KOPT-K1 (cell line): Measurements from ENCODE around the gene ASPG.
"Not testable (repeated sequence)": the region's sequence is repeated elsewhere in the genome, so short reads cannot be mapped to it uniquely, and the experiment has no call there.

Experiments used
- H3K27ac ChIP-seq: fragments of 200-600 bp; sonication (generic); 2 replicates; pipeline ENCODE4 v1.5.1; 2016; ENCODE audit warnings: antibody characterized with exemption, mild to moderate bottlenecking, low read depth, low read length; ENCODE audit not compliant: poor library complexity, severe bottlenecking
- H3K36me3 ChIP-seq: fragments of 200-600 bp; sonication (generic); 2 replicates; pipeline ENCODE4 v1.5.1; 2017; ENCODE audit warnings: antibody characterized with exemption, mild to moderate bottlenecking, low read length, moderate library complexity; ENCODE audit not compliant: insufficient read depth
- H3K9me3 ChIP-seq: fragments of 200-600 bp; sonication (generic); 2 replicates; pipeline ENCODE4 v1.5.1; 2017; ENCODE audit warnings: antibody characterized with exemption, low read length, mild to moderate bottlenecking; ENCODE audit not compliant: insufficient read depth, poor library complexity, severe bottlenecking

ASPG gene

DNA sequence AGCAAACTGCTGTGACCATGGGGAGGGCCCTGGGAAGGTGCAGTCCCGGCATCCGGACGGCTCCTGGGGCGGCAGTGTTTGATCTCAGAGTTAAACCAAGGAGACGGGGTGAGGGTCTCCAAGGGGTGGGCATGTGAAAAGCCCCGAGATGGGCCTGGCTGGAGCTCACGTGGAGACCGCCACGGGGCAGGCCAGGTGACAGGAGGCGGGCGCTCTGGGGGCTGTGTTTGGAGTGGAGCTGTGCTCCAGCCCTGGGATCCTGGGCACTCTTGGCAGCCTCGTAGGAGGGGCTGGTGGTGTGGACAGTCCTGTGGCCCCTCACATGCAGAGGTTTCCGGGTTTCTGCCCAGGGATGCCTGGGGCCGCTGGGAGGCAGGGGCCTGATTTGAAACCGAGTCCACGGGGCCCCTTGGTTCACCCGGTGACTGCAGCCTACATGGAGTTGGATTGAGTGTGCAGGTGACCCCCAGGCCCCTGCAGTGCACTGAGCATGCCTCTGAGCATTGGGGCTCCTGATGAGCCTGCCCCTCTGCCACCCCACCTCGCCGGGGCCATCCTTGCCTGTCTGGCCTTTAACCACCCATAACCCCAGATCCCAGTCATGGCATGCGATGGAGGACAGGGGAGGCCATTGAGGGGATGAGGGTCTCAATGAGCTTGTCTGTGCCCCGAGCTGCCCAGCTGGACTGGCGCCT, 61.3 kb downstream of the ASPG start:
- Histone ChIP-seq H3K36me3 (no peaks in the 10 kb centered on the region), H3K27ac (no peak overlapping the region), H3K9me3 (no peaks in the 10 kb centered on the region)

DNA sequence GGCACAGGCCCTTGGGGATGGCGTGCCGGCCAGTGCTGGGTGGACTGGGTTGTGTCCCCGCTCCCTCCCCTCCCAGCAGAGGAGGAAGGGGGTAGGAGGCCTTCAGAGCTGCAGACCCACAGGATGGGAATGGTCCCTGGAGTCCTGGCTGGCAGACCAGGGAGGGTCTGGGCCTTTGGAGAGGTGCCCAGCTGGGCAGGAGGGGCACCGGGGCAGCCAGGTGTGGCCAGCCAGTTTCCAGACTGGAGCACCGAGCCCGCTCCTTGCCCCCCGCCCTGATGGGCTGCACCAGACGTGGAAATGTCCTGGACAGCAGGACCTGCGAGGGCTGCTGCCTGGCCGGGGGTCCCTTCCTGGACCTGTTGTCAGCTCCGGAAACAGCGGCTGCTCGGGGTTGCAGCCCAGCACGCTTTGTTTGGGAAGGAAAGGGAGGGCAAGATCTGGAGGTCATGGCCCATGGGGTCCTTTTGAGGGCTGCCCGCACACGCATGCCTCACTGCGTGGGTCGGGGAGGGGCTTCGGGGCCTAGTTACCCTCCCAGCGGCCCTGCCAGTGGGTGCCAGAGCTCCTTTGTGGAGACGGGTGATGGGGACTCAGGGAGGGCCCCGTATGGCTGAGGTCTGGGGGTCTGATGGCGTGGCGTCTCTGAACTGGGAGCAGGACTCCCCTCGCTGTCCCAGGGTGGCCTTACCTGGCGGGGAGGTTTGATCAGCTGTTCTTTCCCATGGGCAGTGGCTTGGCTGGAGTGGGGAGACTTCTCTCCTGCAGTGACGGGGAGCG, 62.0 kb downstream of the ASPG start:
- Histone ChIP-seq H3K36me3 (no peaks in the 10 kb centered on the region), H3K9me3 (no peaks in the 10 kb centered on the region), H3K27ac (no peak overlapping the region)

- H3K36me3 ChIP-seq = no peaks in the 10 kb centered on the region
- no peaks in the 10 kb centered on the region for H3K9me3 ChIP-seq
- H3K27ac ChIP-seq = no peak overlapping the region
These were observed 63.2 kb downstream of the ASPG start for GRCh38 chr14:104148433-104149277.

- no peaks in the 10 kb centered on the region for H3K36me3 ChIP-seq
- H3K9me3 ChIP-seq = no peaks in the 10 kb centered on the region
- H3K27ac ChIP-seq = no peak overlapping the region
These were observed 63.7 kb downstream of the ASPG start for GRCh38 chr14:104149278-104149595.

- no peaks in the 10 kb centered on the region for H3K9me3 ChIP-seq
- H3K36me3 ChIP-seq = no peaks in the 10 kb centered on the region
- H3K27ac ChIP-seq = no peak overlapping the region
These were observed 64.2 kb downstream of the ASPG start for GRCh38 chr14:104149617-104150135.

DNA sequence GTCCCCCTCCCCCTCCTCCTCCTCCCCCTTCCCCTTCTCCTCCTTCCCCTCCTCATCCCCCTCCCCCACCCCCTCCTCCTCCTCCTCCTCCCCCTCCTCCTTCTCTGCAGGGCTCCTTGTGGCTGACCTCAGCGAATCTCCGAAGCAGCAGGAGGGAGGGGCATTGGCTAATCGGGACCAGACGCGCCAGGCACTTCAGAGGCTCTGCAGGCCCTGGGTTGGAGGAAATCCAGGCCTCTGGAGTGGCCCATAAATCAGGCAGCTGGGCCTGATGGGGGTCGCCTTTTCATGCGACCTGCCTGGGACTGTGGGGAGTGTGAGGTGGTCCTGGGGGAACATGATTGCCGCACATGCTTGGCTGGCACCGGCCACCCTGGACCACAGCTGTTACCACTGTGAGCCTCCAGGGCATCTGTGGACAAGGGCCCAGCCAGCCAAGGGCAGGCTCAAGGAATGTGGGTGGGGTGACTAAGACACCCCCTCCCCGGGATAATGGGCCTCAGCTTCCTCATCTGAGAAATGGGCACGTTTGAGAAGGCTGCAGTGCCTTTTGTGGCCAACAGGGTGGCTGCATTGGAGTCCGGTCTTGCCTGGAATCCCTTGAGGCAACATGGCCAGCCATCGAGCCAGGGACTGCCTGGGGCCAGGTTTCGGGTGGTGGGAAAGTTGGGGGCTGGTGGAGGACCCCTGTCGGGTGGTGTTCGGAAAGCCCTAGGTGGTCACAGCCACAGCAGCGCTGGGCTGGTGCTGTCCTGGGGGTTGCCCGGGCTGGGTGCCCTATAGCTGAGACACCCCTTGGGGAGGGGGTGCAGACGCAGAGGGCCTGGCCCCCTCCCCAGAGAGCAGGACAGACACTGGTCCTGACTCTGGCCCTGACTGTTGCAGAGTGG, 64.9 kb downstream of the ASPG start:
- Histone ChIP-seq H3K27ac (no peak overlapping the region), H3K9me3 (no peaks in the 10 kb centered on the region), H3K36me3 (no peaks in the 10 kb centered on the region)

GRCh38 chr14:104151026-104151381, 65.5 kb downstream of the ASPG start:
- Histone ChIP-seq H3K9me3 (no peaks in the 10 kb centered on the region), H3K36me3 (no peaks in the 10 kb centered on the region), H3K27ac (no peak overlapping the region)

DNA sequence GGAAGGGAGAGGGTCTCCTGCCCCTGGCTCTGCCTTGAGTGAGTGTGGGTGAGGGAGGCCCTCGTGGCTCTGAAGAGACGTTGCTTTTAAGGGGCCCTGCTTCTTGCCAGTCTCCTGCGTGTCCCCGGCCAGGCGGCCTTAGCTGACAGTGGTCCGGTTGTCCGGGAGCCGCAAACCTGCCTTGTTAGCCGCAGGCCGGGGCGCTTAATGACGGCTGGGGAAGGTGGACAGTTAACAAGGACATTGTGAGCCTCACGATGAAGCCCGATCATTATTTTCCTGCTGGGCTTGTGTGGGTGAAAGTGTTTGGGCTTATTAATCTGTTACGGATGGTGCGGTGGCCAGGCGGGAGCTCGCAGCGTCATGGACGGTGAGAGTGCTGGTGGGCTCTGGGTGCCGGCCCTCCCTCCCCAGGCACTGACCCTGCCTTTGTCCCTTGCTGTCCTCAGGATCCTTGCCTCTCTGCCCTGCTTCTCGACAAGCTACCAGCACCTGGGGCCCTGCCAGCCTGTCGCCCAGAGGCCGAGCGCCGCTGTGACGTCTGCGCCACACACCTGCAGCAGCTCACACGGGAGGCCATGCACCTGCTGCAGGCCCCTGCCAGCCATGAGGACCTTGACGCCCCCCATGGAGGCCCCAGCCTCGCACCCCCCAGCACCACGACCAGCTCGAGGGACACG, 66.2 kb downstream of the ASPG start:
- Histone ChIP-seq H3K36me3 (no peaks in the 10 kb centered on the region), H3K27ac (no peak overlapping the region), H3K9me3 (no peaks in the 10 kb centered on the region)

GRCh38 chr14:104152246-104152575, 66.7 kb downstream of the ASPG start:
- Histone ChIP-seq H3K36me3 (no peaks in the 10 kb centered on the region), H3K27ac (no peak overlapping the region), H3K9me3 (no peaks in the 10 kb centered on the region)

GRCh38 chr14:104152686-104153393, 67.3 kb downstream of the ASPG start:
- no peaks in the 10 kb centered on the region for H3K9me3 ChIP-seq
- H3K27ac ChIP-seq = no peak overlapping the region
- H3K36me3 ChIP-seq = no peaks in the 10 kb centered on the region

- not testable (repeated sequence) for H3K36me3 ChIP-seq, H3K9me3 ChIP-seq, H3K27ac ChIP-seq
These were observed 67.9 kb downstream of the ASPG start for GRCh38 chr14:104153394-104153755.

DNA sequence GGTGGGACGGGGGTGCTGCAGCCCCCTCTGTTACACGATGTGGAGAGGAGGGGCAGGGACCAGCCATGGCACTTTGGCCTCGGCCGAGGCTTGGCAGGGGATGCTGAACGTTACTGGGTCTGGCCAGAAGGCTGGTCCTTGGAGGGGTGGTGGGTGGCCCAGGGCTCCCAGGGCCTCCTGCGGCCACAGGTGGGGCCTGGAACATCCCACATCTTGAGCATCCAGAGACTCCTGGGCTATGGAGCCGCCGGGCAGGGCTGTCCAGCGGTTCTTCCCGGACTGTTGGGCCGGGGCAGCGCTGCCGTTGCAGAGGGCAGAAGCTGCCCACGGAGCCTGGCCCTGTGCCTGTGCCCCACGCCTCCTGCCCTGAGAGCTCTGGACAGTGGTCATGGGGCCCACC, 68.7 kb downstream of the ASPG start:
- Histone ChIP-seq H3K27ac (no peak overlapping the region), H3K36me3 (no peaks in the 10 kb centered on the region), H3K9me3 (no peaks in the 10 kb centered on the region)

- Histone ChIP-seq H3K9me3 (no peaks in the 10 kb centered on the region), H3K27ac (no peak overlapping the region), H3K36me3 (no peaks in the 10 kb centered on the region)
These were observed 70.0 kb downstream of the ASPG start for GRCh38 chr14:104155513-104155912.

- Histone ChIP-seq H3K9me3 (no peaks in the 10 kb centered on the region), H3K27ac (no peak overlapping the region), H3K36me3 (no peaks in the 10 kb centered on the region)
These were observed 70.6 kb downstream of the ASPG start for GRCh38 chr14:104156142-104156541.
